GM21576 (cell line): Measurements from ENCODE around the gene ARHGEF7.
A peak's percentile ranks its signal among the peaks of the same experiment; 100 is the strongest.

Source experiments
- ATAC-seq: cut with Tn5 transposase; IDR thresholded peaks from one replicate; pipeline ENCODE4 v1.9.1; 2021; ENCODE audit warnings: mild to moderate bottlenecking, moderate library complexity; ENCODE audit not compliant: unreplicated experiment

ARHGEF7 gene

DNA sequence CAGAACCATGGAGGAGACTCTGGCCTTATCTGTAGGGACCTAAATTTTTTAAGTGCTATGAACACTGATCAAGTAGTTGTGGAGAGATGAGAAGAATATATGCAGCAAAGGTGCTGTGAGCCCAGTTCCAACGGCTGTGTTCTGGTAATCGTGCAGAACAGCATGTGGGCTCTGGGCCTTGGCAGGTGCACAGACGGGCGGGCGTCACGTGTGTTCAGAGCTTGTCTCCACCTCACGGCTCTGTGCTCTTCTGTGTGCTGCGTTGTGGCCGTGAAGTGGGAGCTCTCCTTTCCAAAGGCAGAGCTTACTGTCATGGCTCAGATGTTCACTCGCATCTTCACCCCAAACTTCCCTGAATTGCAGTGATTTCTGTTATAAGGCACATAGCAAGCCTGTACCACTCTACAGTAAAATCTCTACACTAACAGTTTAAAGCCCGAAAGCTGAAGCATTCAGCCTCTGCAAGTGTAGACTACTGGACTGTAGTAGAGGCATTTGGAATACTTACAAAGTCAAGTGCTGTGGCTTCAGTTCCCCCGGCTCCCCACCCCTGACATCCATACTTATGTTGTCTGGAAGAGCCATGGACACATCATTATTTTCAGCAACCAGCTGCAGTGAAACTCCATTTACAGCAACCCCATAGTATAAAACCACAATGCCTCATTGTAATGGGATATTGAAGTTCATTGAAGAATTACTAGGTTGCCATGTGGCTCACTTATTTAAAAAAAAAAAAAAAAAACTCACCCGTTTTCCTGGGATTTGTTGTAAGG is 177.8 kb downstream of the ARHGEF7 start:
- no peak for ATAC-seq

DNA sequence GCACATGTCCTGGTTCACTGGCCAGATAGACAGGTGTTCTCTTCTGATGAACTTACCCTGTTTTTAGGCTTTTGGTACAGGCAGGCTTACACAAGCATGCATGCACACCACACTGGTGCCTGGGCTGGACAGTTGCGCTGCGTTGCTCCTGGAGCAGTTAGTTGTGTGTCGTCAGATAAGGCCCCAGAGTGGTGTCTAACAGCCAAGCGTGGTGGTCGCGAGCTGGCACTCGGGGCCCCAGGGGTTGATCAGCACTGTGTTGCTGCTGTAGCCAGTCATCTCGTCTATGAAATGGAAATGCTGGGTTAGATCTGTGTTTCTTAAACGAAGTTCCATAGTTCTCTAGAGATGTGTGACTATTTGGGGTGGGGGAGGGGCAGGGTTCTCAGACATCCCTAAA is 180.8 kb downstream of the ARHGEF7 start:
- ATAC-seq: no peak

DNA sequence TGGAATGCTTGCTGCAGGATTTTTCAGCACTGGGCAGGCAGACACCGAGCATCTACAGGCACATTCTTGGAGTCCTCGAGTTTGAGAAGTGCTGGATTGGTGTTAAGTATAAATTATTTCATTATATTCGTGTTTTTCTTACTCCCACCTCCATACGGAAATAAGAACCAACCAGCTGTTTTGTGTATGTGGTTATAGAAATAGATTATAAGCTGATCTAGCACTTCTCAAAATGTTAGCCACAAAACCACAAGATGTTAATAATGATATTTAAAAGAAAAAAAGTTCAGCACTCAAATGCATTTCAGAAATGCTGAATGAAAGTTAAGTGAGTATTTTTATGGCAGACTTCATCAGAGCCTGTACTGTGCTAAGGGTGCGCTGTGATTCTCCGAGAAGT is 181.3 kb downstream of the ARHGEF7 start:
- no peak for ATAC-seq

DNA sequence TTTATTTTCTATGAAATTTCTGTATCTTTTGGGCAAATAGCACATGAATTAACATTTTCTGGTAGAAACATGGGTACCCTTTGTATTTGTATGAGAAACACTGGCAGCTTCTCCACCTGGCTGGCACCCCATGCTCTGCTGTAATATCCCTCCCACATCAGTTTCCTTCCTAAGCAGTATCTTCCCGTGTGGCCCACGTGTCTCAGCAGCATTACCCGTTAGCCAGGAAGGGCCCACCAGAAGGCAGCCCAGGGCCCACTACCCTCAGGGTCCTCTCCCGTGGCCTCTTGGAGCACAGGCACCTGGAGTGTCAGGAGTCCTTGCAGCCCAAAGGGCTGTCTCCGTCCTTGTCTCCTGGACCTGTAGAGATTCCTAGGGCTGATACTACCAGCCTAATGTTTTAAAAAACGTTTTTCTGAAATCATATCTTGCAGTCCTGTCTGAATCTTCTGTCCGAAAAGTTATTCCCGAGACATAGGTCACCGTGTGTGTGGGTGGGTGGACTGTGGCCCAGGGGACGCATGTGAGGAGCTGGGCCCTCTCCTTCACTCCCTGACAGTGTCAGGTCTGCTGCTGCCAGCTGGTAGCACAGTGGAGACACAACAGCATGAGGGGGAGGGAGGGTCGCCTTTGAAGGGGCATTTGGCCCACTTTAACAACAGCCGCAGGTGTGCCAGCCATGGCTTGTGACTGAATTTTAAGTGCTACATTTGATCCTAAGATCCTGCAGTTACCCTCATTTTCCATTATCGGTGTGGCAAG is 183.3 kb downstream of the ARHGEF7 start:
- ATAC-seq: no peak

DNA sequence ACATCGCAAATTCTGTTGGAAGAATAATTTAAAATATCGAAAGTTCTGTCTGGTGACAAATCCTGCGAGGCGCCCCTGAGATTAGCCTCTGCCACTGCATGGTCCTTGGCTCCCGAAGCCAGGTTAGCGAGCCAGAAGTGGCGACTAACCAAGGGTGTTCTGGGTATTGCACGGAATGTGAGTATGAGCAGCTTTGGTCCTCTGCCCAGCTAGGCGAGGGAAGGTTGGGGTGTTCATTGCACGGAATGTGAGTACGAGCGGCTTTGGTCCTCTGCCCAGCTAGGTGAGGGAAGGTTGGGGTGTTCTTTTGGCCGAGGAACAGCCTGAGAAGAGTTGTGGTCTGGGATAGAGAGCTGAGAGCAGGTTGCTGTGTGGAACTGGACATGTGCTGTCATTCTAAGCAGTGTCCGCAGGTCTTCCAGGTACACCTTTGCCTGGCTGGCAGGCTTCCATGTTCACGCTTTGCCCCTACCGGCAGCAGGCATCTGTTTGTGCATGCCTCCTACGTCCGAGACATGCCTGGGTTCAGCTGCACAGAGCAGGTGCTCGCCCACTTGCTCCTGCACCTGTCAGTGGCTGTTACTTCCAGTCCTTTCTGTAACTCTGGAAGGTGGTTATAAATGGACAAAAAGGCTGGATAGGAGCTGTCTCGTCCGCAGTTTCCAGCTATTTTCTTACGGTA is 187.1 kb downstream of the ARHGEF7 start:
- no peak for ATAC-seq

DNA sequence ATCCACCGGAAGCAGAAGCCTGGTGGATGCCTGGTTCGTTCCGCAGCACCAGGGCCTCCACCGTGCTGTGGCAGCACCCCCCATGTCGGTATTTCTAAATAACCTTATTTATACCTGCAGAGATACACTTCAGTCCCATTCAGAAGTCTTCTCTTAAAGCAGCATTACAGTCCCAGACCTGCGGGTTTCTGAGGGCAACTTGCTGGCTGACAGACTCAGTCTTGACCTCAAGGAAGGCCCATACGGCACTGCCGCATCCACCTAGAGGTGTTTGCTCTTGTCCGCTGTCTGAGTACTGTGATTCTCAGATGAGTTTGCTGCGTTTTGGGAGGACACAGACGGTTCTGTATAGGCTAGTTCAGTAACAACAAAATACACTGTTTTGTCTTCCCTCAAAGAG is 188.4 kb downstream of the ARHGEF7 start:
- no peak for ATAC-seq

DNA sequence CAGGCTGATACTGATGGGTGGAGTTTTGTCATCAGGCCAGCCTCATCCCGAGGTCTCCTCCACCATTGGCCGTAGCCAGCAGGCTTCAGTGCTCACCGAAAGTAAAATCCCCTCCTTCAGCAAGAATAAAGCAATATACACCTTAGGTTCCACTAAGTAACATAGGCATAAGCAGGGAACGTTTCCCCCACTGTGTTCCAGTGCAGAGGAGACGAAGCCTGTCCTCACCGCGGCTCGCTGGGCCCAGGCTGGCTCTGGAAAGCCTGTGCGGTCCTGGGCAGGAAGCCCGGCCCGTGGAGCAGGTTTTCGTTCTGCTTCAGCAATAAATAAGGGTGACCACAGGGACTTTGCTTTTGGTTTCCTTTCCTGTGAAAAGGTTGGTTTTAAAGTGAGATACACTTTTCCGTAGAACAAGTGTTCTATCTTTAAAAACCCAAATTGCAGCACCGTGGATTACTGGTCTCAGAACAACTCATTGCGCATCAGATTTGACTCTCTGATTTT is 189.0 kb downstream of the ARHGEF7 start:
- ATAC-seq: peak; percentile 88

DNA sequence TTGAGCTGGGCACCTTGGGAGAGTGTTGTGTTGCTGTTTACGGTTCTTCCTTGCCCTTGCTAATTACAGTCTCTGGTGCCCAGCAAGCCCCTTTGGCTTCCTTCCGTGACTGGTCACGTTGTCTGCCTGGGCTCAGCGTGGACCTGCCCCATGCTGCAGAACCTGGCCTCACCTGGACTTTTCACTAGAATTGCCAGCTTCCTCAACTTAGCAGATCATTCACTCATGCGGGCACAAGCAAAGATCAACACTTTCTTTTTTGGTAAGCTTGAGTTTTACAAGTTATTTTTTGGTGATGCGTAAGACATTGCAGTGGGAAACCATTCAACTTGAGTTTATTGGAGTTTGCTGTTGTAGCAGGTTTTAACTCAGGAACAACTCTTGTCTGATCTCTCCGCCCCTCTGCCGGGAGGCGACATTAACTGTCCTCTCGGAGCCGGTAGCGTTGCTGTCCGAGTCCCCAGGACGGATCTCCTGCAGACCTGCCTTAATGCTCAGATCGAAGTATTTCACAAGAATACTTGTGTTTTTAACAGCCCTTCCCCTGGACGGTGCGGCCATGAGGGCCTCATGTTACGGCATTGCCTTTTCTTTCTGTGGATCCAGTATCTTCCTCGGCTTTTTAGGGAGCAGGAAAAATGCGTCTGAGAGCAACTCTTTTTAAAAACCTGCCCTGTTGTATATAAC is 189.6 kb downstream of the ARHGEF7 start:
- peak; percentile 36 for ATAC-seq

DNA sequence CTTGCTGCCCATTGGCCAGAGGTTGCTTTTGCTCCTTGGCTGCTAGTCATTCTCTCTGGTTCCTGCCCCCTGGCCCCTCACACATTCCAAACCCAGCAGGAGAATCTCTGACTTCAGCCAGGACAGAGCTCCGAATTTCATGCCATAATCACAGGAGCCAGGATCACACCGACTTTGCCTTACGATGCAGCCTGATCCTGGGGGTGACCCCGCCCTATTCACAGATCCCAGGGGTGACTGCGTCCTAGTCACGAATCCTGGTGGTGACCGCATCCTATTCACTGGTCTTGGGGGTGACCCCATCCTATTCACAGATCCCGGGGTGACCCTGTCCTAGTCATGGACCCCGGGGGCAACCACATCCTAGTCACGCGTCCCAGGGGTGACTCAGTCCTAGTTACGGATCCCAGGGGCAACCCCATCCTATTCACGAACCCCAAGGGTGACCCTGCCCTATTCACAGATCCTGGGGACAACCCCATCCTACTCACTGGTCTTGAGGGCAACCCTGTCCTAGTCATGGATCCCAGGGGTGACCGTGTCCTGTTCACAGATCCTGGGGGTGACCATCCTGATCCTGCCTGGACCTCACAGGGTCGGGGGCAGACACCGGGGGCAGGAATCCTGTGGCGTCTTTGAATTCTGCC is 198.0 kb downstream of the ARHGEF7 start:
- no peak for ATAC-seq

DNA sequence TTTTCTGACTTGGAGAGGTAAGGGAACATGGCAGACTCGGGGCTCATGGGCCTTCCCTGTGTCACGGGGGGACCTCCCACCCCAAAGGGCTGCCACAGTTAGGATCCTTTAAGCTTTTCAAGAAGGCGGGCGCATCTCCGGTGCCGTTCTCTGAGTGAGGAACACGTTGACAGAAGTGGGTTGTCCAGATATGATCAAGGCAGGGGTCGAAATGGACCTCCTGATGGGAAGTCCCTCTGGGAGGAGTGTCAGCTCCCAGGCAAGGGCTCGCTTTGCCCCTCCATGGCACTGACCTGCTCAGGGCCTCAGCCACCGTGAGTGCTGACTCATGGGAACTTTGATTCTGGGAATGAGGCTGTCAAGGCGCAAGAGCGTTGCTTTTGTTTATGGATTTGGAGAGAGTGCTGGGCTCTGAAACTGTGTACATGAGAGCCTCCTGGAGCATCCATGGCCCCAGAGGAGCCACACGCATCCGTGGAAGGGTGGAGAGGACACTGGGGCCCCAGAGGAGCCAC is 198.9 kb downstream of the ARHGEF7 start:
- ATAC-seq: no peak

DNA sequence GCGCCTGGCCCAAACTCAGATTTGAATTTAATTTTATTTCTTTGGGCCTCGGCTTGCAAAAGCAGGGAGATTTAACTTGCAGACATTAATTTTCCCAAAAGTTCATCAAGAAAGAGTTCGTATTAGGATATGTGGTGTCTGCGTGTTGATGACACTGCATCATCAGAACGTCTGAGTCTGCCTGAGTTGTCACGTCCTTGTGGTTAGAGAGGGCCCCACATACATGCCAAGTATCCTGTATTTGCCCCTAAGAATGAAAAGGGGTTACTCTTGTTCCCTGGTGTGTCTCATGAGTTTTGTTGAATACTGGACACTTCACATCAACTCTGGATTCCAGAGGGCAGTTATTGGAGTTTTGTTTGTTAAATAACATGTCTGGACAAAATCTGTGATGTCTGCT is 199.7 kb downstream of the ARHGEF7 start:
- no peak for ATAC-seq

DNA sequence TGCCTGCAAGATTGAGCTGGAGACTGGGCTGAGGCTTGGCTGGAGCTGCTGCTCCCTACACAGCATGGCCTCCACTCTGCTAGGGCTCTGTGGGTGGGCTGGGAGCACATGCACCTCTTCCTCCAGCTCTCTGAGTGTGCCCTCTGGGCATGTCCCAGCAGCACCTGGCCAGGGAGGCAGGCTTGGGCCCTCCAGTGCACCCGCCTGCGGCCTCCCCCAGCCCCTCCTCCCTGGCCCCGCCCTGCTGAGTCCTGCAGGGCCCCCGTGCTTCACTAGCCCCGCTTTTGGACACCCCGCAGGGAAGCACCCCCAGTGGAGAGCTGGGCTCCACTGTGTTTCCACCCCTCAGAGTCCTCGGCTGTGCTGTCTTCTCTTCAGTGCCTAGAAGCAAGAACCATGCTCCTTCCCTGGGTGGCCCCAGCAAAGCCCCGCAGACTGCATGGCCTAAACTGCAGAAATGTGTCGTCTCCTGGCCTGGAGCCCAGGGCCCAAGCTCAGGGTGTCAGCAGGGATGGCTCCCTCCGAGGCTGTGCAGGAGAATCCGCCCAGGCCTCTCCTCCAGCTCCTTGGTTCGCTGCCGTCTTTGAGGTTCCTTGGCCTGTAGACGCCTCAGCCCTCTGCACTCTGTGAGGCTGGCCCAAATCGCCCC is 200.4 kb downstream of the ARHGEF7 start:
- no peak for ATAC-seq

DNA sequence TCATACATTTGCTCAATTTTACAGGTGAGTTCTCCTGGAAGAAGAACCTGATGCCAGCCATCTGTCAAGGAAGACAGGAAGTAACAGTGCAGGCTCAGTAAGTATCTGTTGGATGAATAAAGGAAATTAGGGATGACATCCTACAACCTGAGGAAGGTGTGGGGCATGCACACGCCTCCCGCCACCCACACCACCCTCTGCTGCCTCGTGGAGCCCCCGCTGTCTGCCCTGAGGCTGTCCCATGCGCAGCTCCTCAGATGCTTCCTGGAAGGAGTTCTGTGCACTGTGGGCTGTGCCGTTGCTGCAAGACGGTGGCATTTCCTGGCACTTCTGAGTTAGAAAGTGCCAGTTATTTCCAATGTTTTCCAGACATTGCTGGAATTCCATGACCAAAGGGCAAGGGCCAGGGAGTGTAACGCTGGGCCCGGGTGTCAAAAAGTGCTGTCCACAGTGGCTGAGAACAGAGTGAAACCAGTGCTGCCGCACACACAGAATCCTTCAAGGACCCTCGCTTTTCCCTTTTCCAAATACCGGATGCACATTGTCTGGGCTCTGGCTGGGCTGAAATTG is 201.1 kb downstream of the ARHGEF7 start:
- ATAC-seq: no peak

DNA sequence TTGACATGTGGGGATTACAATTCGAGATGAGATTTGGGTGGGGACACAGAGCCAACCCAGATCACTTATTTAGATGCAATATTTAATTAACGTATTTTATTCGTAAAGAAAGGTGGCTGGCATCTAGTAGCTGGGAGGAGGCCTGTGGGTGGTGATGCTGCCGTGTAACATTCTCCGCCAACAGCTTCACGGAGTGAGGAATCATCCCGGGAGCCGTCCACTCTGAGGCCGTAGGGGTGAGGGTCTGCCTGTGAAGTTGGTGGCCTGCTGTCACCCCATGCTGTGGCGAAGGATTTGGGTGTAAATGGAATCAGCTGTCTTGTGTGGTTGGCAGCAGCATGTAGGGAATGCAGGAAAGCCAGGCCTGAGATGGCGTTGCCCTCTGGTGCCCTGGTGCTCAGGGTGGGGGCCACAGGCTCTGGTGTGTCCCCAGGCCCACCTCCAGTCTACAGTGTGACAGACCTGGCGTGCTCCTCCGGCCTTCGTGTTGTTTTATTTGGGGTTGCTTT is 202.0 kb downstream of the ARHGEF7 start:
- ATAC-seq: no peak

DNA sequence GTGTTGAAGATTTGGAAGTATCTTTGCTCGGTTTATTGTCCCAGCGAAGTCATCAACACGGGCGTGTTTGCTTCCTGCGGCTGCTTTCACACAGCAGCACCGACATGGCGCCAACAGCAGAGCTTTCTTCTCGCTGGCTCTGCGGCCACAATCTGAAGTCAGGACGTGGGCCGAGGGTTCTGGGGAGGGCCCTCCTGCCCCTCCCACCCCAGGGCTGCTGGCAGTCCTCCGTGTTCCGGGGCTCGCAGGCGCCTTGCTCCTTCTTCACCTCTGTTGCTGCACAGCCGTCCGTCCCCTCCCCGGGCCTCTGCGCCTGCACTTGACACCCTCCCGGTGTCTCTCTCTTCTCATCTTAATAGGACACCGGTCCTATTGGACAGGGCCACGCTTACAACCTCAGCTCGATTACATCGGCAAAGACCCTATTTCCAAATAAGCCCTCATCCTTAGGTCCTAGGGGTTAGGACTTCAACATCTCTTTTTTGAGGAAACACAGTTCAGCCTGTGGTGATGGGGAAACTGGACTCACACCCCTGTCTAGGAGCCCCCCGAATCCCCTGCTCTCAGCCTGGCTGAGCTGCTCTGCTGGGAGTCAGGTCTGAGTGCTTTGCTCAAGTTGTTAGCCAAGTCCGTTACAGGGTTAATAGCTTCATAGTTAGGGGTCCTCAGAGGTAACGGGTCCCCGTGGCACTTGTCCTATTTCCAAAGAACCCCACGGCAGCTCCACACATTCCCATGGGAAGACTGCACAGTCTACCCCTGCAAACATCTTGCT is 202.6 kb downstream of the ARHGEF7 start:
- no peak for ATAC-seq

DNA sequence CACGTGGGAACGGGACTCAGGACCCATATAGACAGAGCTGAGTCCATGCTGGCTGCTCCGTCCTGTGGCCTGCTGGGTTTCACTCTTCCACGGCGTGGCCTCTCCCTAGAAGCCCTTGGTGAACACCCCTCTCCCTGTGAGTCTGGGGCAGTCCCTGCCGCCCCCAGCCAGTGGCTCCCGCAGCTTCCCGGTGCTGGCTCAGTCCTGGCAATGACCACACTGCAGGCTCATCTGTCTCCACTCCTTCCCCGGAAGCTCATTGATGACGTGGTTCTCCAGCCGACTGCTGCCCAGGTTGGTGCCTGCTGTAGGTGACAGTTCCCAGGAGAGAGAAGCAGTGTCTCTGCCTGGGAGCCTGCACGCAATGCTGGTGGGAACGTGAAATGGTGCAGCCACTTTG is 203.3 kb downstream of the ARHGEF7 start:
- no peak for ATAC-seq

DNA sequence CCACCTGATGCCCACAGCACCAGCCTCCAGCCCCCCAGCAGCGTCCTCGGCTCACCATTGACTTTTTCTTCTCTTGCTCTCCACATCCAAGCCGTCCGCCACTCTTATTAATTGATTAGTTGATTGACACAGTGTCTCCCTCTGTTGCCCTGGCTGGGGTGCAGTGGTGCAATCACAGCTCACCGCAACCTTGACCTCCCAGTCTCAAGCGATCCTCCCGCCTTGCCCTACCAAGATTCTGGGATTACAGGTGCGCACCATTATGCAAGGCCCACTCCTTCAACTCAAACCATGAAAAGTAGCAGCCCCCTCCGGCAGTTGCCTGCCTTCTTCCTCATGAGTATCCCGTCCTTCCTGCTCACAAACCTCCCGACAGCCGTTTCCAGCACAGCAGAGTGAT is 204.4 kb downstream of the ARHGEF7 start:
- ATAC-seq: no peak
